Measurements from ENCODE around the gene ZCWPW1.

Gene ZCWPW1

DNA sequence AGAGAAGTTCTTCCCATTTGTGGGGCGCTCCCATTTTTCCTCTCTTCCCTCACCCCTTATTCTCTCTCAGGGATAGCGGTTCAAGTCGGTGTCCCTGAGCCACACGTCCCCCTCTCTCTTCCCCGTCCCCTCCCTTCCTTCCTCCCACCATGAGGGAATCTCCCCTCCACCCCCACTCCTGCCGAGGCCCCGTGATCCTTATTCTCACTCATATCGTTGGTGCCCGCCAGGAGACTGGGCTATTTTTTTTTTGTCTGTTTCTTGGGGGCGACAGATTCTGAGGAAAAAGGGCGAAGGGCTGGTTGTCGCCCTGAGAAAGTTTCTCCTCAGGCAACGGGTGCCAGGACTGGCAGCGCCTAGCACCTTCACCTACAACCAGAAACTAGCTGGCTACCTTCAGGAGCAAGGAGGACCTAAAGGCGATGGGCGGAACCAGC lies 723 bp downstream of the ZCWPW1 start:
- H3K9ac ChIP-seq: no peak overlapping the region

DNA sequence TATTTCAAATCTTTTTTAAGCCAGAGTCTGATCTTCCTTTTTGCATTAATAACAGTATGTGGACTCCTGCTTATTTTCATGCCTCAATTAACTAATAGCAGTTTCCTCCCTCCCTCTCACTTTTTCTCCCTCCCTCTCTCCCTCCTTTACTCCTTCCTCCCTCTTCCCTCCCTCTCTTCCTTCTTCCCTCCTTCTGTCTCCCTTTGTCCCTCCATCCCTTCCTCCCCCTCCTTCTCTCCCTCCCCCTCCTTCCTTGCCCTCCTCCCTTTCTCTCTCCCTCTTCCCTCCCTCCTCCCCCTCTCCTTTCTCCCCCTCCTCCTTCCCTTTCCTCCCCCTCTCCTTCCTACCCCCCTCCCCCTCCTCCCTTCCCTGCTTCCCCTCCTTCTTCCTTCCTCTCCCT lies 2.0 kb downstream of the ZCWPW1 start:
- H3K36me3 ChIP-seq (ENCODE audit: control insufficient read depth, insufficient read depth, low read length): no peaks in the 10 kb centered on the region
- TF ChIP-seq, protein P1, sequence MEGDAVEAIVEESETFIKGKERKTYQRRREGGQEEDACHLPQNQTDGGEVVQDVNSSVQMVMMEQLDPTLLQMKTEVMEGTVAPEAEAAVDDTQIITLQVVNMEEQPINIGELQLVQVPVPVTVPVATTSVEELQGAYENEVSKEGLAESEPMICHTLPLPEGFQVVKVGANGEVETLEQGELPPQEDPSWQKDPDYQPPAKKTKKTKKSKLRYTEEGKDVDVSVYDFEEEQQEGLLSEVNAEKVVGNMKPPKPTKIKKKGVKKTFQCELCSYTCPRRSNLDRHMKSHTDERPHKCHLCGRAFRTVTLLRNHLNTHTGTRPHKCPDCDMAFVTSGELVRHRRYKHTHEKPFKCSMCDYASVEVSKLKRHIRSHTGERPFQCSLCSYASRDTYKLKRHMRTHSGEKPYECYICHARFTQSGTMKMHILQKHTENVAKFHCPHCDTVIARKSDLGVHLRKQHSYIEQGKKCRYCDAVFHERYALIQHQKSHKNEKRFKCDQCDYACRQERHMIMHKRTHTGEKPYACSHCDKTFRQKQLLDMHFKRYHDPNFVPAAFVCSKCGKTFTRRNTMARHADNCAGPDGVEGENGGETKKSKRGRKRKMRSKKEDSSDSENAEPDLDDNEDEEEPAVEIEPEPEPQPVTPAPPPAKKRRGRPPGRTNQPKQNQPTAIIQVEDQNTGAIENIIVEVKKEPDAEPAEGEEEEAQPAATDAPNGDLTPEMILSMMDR (IDR thresholded peaks at IDR 0.05): no peak
- no peak overlapping the region for H2AFZ ChIP-seq
- no peak overlapping the region for H3K4me2 ChIP-seq (ENCODE audit: low read length)
- H3K9me3 ChIP-seq (ENCODE audit: control insufficient read depth, low read length): no peaks in the 10 kb centered on the region
- no peaks in the 10 kb centered on the region for H3K27me3 ChIP-seq (ENCODE audit: control insufficient read depth, insufficient read depth, low read length)
- H3K79me2 ChIP-seq: no peaks in the 10 kb centered on the region
- peaks cover 13% of the 10 kb centered on the region for H3K4me1 ChIP-seq
- no peak overlapping the region for H3K27ac ChIP-seq
- H3K9ac ChIP-seq: no peak overlapping the region
- H3K4me3 ChIP-seq (ENCODE audit: low read depth, low read length): no peak overlapping the region

More for the DNA sequence above, 723 bp downstream of the ZCWPW1 start:
- peaks cover 23% of the 10 kb centered on the region for H3K4me1 ChIP-seq
- no peaks in the 10 kb centered on the region for H3K27me3 ChIP-seq (ENCODE audit: control insufficient read depth, insufficient read depth, low read length)
- TF ChIP-seq, protein P1 (IDR thresholded peaks at IDR 0.05): no peak
- peak overlapping the region; percentile 99 for H3K4me3 ChIP-seq (ENCODE audit: low read depth, low read length)
- H3K36me3 ChIP-seq (ENCODE audit: control insufficient read depth, insufficient read depth, low read length): no peaks in the 10 kb centered on the region
- H3K79me2 ChIP-seq: peaks cover 3% of the 10 kb centered on the region
- peak overlapping the region; percentile 99 for H2AFZ ChIP-seq
- no peaks in the 10 kb centered on the region for H3K9me3 ChIP-seq (ENCODE audit: control insufficient read depth, low read length)
- H3K4me2 ChIP-seq (ENCODE audit: low read length): peak overlapping the region; percentile 99
- peak overlapping the region; percentile 100 for H3K27ac ChIP-seq

DNA sequence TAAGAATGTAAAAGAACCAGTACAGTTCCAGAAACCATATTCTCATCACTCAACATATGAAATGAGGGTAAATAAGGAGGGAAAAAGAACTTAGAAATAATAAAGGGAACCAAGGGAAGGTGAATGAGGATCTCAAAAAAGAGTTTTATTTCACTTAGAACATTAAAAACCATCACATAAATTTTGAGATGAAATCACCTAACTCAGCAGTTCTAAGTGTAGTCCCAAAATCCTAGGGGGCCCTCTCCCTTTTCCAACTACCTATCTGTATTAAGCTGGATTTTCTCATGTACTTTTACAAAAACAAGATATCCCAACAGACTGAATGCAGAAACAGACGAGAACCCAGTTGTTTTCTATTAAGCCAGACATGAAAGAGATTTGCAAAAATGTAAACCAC lies 3.2 kb downstream of the ZCWPW1 start:
- no peak overlapping the region for H3K9ac ChIP-seq
- H3K27me3 ChIP-seq (ENCODE audit: control insufficient read depth, insufficient read depth, low read length): no peaks in the 10 kb centered on the region
- TF ChIP-seq, protein P1 (IDR thresholded peaks at IDR 0.05): no peak
- no peak overlapping the region for H3K27ac ChIP-seq
- H3K36me3 ChIP-seq (ENCODE audit: control insufficient read depth, insufficient read depth, low read length): no peaks in the 10 kb centered on the region
- no peak overlapping the region for H2AFZ ChIP-seq
- H3K4me1 ChIP-seq: peaks cover 3% of the 10 kb centered on the region
- H3K9me3 ChIP-seq (ENCODE audit: control insufficient read depth, low read length): no peaks in the 10 kb centered on the region
- H3K79me2 ChIP-seq: no peaks in the 10 kb centered on the region
- H3K4me3 ChIP-seq (ENCODE audit: low read depth, low read length): no peak overlapping the region
- no peak overlapping the region for H3K4me2 ChIP-seq (ENCODE audit: low read length)

DNA sequence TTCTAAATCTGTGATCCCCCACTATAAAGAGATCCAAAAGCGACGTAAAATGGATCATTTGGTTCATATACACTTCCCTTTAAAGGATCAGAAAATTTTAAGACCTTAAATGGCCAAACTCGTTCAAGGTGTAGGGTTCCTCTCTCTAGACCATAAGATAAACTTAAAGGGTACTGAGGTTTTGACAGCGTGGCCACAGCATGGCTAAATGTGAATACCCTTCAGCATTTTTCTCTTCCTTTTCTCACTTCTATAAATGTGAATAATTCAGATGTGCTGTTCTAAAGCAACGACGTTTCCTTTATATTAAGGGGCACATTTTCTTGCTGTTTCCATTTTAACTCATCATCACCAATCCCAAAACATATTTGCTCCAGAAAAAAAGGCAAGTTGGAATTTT lies 5.2 kb downstream of the ZCWPW1 start:
- Histone ChIP-seq H3K4me3 (ENCODE audit: low read depth, low read length) (no peak overlapping the region), H3K4me1 (peaks cover 3% of the 10 kb centered on the region), H3K27ac (no peak overlapping the region), H3K9me3 (ENCODE audit: control insufficient read depth, low read length) (no peaks in the 10 kb centered on the region), H3K36me3 (ENCODE audit: control insufficient read depth, insufficient read depth, low read length) (no peaks in the 10 kb centered on the region), H3K79me2 (no peaks in the 10 kb centered on the region), H3K27me3 (ENCODE audit: control insufficient read depth, insufficient read depth, low read length) (no peaks in the 10 kb centered on the region), H3K4me2 (ENCODE audit: low read length) (no peak overlapping the region), H3K9ac (no peak overlapping the region), H2AFZ (no peak overlapping the region)
- TF ChIP-seq, protein P1 (IDR thresholded peaks at IDR 0.05): no peak

DNA sequence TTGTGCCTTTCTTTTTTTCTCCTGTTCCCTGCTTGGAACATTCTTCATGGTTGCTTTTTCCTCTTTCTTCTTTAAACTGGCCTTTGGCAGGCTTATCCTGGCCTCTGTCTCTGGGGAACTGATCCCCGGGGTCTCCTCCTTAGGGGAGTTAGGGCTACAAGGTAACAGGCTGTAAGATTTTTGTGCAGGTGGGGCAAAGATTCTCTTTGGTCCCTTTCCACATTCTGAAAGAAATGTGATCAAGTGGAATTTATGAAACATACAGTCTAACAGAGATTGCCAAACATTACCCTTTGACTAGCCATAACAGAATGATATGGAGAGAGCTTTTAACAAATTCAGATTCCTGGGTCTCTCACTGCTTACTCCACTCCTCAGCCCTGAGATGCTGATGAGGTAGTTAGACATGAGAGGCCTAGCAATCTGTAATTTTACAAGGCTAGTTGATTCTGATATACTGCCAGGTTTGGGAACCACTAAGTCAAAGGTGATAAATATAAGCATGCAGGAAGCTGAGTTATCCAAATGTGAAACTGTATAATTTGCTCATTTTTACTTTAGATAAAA lies 8.8 kb downstream of the ZCWPW1 start:
- Histone ChIP-seq H2AFZ (no peak overlapping the region), H3K27ac (no peak overlapping the region), H3K4me1 (no peaks in the 10 kb centered on the region), H3K27me3 (ENCODE audit: control insufficient read depth, insufficient read depth, low read length) (no peaks in the 10 kb centered on the region), H3K4me2 (ENCODE audit: low read length) (no peak overlapping the region), H3K79me2 (no peaks in the 10 kb centered on the region), H3K36me3 (ENCODE audit: control insufficient read depth, insufficient read depth, low read length) (no peaks in the 10 kb centered on the region), H3K9me3 (ENCODE audit: control insufficient read depth, low read length) (no peaks in the 10 kb centered on the region), H3K4me3 (ENCODE audit: low read depth, low read length) (no peak overlapping the region), H3K9ac (no peak overlapping the region)
- TF ChIP-seq, protein P1 (IDR thresholded peaks at IDR 0.05): no peak

All from parathyroid adenoma (tissue), 2 donors.